ENCODE measurements around the gene NFKB1.
A peak's percentile ranks its signal among the peaks of the same experiment; 100 is the strongest.

The NFKB1 gene

DNA sequence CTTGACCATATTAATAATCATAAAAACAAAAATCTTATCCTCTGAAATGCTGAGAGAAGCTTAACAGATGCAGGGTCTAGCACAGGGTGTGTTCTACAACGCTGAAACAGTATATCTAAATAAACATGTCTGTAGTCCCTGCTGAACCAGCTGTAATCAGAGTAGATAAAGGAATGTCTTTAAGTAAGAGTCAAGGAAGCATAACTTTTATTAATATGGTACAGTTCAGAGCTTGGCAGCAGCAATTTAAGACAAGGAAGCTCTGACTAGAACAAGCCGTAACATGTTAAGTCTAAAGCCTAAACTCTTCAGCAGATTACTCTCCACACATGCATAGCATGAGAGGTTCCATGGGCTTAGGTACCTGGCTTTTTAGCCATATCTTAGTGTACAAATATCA is 36.1 kb downstream of the NFKB1 start:
- H3K4me3 ChIP-seq (IDR thresholded peaks at IDR 0.05; ENCODE audit: insufficient read depth, low read depth, low read length) = no peak overlapping the region
- H3K4me1 ChIP-seq (ENCODE audit: low read depth, poor library complexity, severe bottlenecking) = peaks cover 22% of the 10 kb centered on the region
- H3K36me3 ChIP-seq (ENCODE audit: insufficient read depth) = no peaks in the 10 kb centered on the region
- no peaks in the 10 kb centered on the region for H3K27me3 ChIP-seq (ENCODE audit: insufficient read depth, low read depth)
- H4K20me1 ChIP-seq (ENCODE audit: insufficient read depth) = no peaks in the 10 kb centered on the region
- H3K27ac ChIP-seq = no peak overlapping the region
- TF ChIP-seq, protein P1, sequence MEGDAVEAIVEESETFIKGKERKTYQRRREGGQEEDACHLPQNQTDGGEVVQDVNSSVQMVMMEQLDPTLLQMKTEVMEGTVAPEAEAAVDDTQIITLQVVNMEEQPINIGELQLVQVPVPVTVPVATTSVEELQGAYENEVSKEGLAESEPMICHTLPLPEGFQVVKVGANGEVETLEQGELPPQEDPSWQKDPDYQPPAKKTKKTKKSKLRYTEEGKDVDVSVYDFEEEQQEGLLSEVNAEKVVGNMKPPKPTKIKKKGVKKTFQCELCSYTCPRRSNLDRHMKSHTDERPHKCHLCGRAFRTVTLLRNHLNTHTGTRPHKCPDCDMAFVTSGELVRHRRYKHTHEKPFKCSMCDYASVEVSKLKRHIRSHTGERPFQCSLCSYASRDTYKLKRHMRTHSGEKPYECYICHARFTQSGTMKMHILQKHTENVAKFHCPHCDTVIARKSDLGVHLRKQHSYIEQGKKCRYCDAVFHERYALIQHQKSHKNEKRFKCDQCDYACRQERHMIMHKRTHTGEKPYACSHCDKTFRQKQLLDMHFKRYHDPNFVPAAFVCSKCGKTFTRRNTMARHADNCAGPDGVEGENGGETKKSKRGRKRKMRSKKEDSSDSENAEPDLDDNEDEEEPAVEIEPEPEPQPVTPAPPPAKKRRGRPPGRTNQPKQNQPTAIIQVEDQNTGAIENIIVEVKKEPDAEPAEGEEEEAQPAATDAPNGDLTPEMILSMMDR (conservative IDR thresholded peaks at IDR 0.05; ENCODE audit: low read depth, low read length) = no peak
- H3K4me2 ChIP-seq = no peak overlapping the region
- H2AFZ ChIP-seq (ENCODE audit: low read depth) = no peak overlapping the region
- no peak overlapping the region for H3K9ac ChIP-seq
- H3K79me2 ChIP-seq (ENCODE audit: insufficient read depth, low read depth) = no peaks in the 10 kb centered on the region; the same call in 1 of the 2 replicates

DNA sequence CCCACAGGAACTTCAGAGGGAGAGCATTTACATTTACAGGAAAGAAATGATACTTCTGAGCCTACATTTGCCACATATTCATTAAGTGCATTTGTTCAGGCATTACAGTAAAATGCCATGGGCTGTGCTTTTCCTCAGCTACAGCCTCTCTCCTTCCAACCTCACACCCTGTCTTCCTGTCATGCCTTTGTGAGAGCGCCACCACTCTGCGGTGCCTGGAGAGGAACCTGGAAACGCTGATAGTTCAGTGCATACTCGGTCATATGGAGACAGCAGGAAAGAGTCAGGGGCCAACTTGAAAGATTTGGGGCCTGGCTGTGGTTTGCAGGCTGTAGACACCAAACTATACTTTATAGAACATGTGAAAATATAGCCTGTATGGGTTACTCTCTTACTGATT is 40.5 kb downstream of the NFKB1 start:
- Histone ChIP-seq H3K4me2 (no peak overlapping the region), H3K9ac (no peak overlapping the region), H3K4me1 (ENCODE audit: low read depth, poor library complexity, severe bottlenecking) (peaks cover 25% of the 10 kb centered on the region), H4K20me1 (ENCODE audit: insufficient read depth) (no peaks in the 10 kb centered on the region), H2AFZ (ENCODE audit: low read depth) (no peak overlapping the region), H3K79me2 (ENCODE audit: insufficient read depth, low read depth) (no peaks in the 10 kb centered on the region), H3K4me3 (IDR thresholded peaks at IDR 0.05; ENCODE audit: insufficient read depth, low read depth, low read length) (no peak overlapping the region), H3K27me3 (ENCODE audit: insufficient read depth, low read depth) (no peaks in the 10 kb centered on the region), H3K36me3 (ENCODE audit: insufficient read depth) (no peaks in the 10 kb centered on the region), H3K27ac (no peak overlapping the region)
- TF ChIP-seq, protein P1 (conservative IDR thresholded peaks at IDR 0.05; ENCODE audit: low read depth, low read length) = no peak

DNA sequence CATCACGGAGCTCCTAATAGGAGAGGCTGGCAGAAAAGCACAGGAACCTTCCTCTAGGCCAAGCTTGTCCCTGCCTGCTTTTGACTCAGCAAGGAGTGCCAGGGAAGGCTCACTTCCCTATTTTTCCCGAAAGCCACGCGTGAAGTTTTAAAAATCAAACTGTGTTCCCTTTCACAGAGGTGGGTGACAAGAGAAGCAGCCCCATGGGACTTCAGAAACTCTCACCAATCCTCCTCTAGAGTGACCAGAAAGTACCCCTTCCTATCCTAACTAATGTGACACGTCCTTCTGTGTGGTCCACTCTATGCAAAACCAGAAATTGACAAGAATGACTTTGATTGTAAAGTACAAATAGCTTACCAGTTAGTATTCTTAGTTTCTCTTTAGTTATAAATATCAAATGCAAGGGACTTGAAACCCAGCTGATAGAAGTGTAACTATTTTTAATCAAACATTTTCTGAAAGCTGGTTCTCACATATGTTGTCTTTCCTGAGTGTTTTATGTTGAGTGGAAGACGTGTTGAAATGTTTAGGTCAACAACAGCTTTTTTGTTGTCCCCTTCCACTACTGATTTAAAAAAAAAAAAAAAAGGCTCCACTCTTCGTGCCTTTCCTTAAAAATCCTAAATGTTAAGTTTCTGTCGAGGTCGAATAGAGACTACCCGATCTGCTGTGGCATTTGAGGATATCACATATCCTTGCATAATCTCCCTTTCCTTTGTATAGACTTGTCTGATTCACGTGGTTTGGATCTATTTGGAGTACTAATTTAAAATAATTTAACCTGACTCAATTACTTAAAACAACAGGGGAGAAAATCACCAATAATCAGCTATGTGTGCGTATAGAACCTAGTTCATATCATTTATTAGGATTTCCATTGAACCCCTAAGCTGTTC is 42.1 kb downstream of the NFKB1 start:
- H3K27me3 ChIP-seq (ENCODE audit: insufficient read depth, low read depth) = no peaks in the 10 kb centered on the region
- H4K20me1 ChIP-seq (ENCODE audit: insufficient read depth) = no peaks in the 10 kb centered on the region
- no peak overlapping the region for H3K27ac ChIP-seq
- TF ChIP-seq, protein P1 (conservative IDR thresholded peaks at IDR 0.05; ENCODE audit: low read depth, low read length) = no peak
- H3K4me2 ChIP-seq = no peak overlapping the region
- H3K9ac ChIP-seq = no peak overlapping the region
- H3K36me3 ChIP-seq (ENCODE audit: insufficient read depth) = no peaks in the 10 kb centered on the region
- H3K79me2 ChIP-seq (ENCODE audit: insufficient read depth, low read depth) = no peaks in the 10 kb centered on the region
- peaks cover 36% of the 10 kb centered on the region for H3K4me1 ChIP-seq (ENCODE audit: low read depth, poor library complexity, severe bottlenecking)
- H3K4me3 ChIP-seq (IDR thresholded peaks at IDR 0.05; ENCODE audit: insufficient read depth, low read depth, low read length) = no peak overlapping the region
- no peak overlapping the region for H2AFZ ChIP-seq (ENCODE audit: low read depth)

DNA sequence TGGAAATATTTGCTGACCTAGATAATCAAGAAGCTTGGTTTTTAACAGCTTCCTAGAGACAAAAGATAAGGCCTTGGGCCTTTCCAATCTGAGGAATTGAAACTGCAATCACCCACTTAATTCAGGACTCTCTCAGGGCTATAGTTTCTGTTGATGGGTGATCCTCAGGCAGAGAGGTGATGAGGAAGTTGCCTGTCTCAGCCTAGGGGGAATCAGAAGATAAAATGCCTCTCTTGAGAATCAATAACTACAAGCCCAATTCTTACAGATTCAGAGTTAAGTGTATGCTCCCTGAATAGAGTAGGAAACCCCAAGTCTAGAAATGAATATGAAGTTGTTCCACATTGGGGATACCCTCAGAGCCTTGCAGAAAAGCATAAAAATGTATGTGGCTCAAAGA is 45.5 kb downstream of the NFKB1 start:
- Histone ChIP-seq H3K9ac (no peak overlapping the region), H3K4me3 (IDR thresholded peaks at IDR 0.05; ENCODE audit: insufficient read depth, low read depth, low read length) (no peak overlapping the region), H3K79me2 (ENCODE audit: insufficient read depth, low read depth) (no peaks in the 10 kb centered on the region), H3K4me1 (ENCODE audit: low read depth, poor library complexity, severe bottlenecking) (peaks cover 38% of the 10 kb centered on the region), H4K20me1 (ENCODE audit: insufficient read depth) (no peaks in the 10 kb centered on the region), H3K36me3 (ENCODE audit: insufficient read depth) (no peaks in the 10 kb centered on the region), H2AFZ (ENCODE audit: low read depth) (no peak overlapping the region), H3K4me2 (peak overlapping the region; percentile 62), H3K27ac (peak overlapping the region; percentile 52; the same call in 1 of the 2 replicates), H3K27me3 (ENCODE audit: insufficient read depth, low read depth) (no peaks in the 10 kb centered on the region)
- TF ChIP-seq, protein P1 (conservative IDR thresholded peaks at IDR 0.05; ENCODE audit: low read depth, low read length) = no peak

Measured in KMS-11 (cell line).